ENCODE data around the gene POC1A.
A peak's percentile ranks its signal among the peaks of the same experiment; 100 is the strongest.

POC1A gene

GRCh38 chr3:52061121-52061910 is 92.9 kb downstream of the POC1A start:
- Histone ChIP-seq H3K9ac (ENCODE audit: low read depth, low read length) (no peak overlapping the region), H3K27me3 (ENCODE audit: control insufficient read depth, insufficient read depth, low read length) (peaks cover 16% of the 10 kb centered on the region), H3K4me1 (ENCODE audit: control insufficient read depth, insufficient read depth, low read length) (peaks cover 3% of the 10 kb centered on the region), H3K4me3 (ENCODE audit: low read depth, low read length) (no peak overlapping the region), H3K36me3 (ENCODE audit: control insufficient read depth, insufficient read depth, low read length) (no peaks in the 10 kb centered on the region), H3K9me3 (ENCODE audit: control insufficient read depth, insufficient read depth, low read length) (no peaks in the 10 kb centered on the region)

- Histone ChIP-seq H3K4me3 (ENCODE audit: low read depth, low read length) (no peak overlapping the region), H3K27me3 (ENCODE audit: control insufficient read depth, insufficient read depth, low read length) (peaks cover 16% of the 10 kb centered on the region), H3K9me3 (ENCODE audit: control insufficient read depth, insufficient read depth, low read length) (no peaks in the 10 kb centered on the region), H3K9ac (ENCODE audit: low read depth, low read length) (no peak overlapping the region), H3K4me1 (ENCODE audit: control insufficient read depth, insufficient read depth, low read length) (peaks cover 3% of the 10 kb centered on the region), H3K36me3 (ENCODE audit: control insufficient read depth, insufficient read depth, low read length) (no peaks in the 10 kb centered on the region)
These were observed 94.4 kb downstream of the POC1A start for GRCh38 chr3:52059781-52060180.

- Histone ChIP-seq H3K36me3 (ENCODE audit: control insufficient read depth, insufficient read depth, low read length) (peaks cover 11% of the 10 kb centered on the region), H3K27me3 (ENCODE audit: control insufficient read depth, insufficient read depth, low read length) (peaks cover 16% of the 10 kb centered on the region), H3K4me3 (ENCODE audit: low read depth, low read length) (peak overlapping the region; percentile 43), H3K4me1 (ENCODE audit: control insufficient read depth, insufficient read depth, low read length) (peaks cover 9% of the 10 kb centered on the region), H3K9me3 (ENCODE audit: control insufficient read depth, insufficient read depth, low read length) (no peaks in the 10 kb centered on the region), H3K9ac (ENCODE audit: low read depth, low read length) (peak overlapping the region; percentile 48)
These were observed 96.3 kb downstream of the POC1A start for GRCh38 chr3:52057812-52058495.

GRCh38 chr3:52056968-52057811 is 97.0 kb downstream of the POC1A start:
- peak overlapping the region; percentile 90 for H3K4me3 ChIP-seq (ENCODE audit: low read depth, low read length)
- H3K9ac ChIP-seq (ENCODE audit: low read depth, low read length): peak overlapping the region; percentile 48
- peaks cover 14% of the 10 kb centered on the region for H3K36me3 ChIP-seq (ENCODE audit: control insufficient read depth, insufficient read depth, low read length)
- H3K4me1 ChIP-seq (ENCODE audit: control insufficient read depth, insufficient read depth, low read length): peaks cover 9% of the 10 kb centered on the region
- H3K27me3 ChIP-seq (ENCODE audit: control insufficient read depth, insufficient read depth, low read length): peaks cover 16% of the 10 kb centered on the region
- no peaks in the 10 kb centered on the region for H3K9me3 ChIP-seq (ENCODE audit: control insufficient read depth, insufficient read depth, low read length)

DNA sequence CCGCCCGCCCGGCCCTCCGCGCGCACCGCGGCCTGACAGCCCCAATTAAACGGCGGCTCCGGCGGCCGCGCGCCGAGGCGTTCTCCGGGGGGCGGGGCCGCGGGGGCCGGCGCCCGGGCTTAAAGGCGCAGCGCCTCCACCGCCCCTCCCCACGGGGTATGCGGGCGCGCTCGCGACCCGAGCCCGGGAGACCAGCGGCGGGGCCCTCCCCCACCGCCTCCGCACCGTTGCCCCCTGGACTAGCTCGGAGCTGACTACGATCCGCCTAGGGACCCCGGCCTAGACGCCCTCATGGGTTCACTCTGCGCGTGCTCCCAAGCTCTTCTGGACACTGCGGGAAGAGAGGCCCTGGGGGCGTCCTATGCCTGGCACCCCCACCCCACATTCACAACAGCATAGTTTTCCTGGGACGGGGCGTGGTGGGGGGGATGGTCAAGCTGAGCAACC is 97.7 kb downstream of the POC1A start, which contains the start of gene DUSP7:
Gene DUSP7, minus strand, starts transcription at position 51 of the 447 bp plus-strand sequence. CDS start 205 bp downstream, outside the sequence.
- Histone ChIP-seq H3K9ac (ENCODE audit: low read depth, low read length) (peak within 1 kb of the TSS; percentile 76), H3K4me1 (ENCODE audit: control insufficient read depth, insufficient read depth, low read length) (peaks cover 9% of the 10 kb centered on the region), H3K9me3 (ENCODE audit: control insufficient read depth, insufficient read depth, low read length) (no peaks in the 10 kb centered on the region), H3K36me3 (ENCODE audit: control insufficient read depth, insufficient read depth, low read length) (peaks cover 20% of the 10 kb centered on the region), H3K4me3 (ENCODE audit: low read depth, low read length) (peak within 1 kb of the TSS; percentile 90), H3K27me3 (ENCODE audit: control insufficient read depth, insufficient read depth, low read length) (peaks cover 16% of the 10 kb centered on the region)

GRCh38 chr3:52055537-52056351 is 98.5 kb downstream of the POC1A start:
- H3K4me1 ChIP-seq (ENCODE audit: control insufficient read depth, insufficient read depth, low read length): peaks cover 9% of the 10 kb centered on the region
- peak overlapping the region; percentile 78 for H3K4me3 ChIP-seq (ENCODE audit: low read depth, low read length)
- H3K9me3 ChIP-seq (ENCODE audit: control insufficient read depth, insufficient read depth, low read length): no peaks in the 10 kb centered on the region
- peak overlapping the region; percentile 76 for H3K9ac ChIP-seq (ENCODE audit: low read depth, low read length)
- H3K27me3 ChIP-seq (ENCODE audit: control insufficient read depth, insufficient read depth, low read length): peaks cover 16% of the 10 kb centered on the region
- peaks cover 28% of the 10 kb centered on the region for H3K36me3 ChIP-seq (ENCODE audit: control insufficient read depth, insufficient read depth, low read length)

- Histone ChIP-seq H3K4me3 (ENCODE audit: low read depth, low read length) (peak overlapping the region; percentile 78), H3K27me3 (ENCODE audit: control insufficient read depth, insufficient read depth, low read length) (peaks cover 16% of the 10 kb centered on the region), H3K9ac (ENCODE audit: low read depth, low read length) (peak overlapping the region; percentile 49), H3K9me3 (ENCODE audit: control insufficient read depth, insufficient read depth, low read length) (no peaks in the 10 kb centered on the region), H3K36me3 (ENCODE audit: control insufficient read depth, insufficient read depth, low read length) (peaks cover 33% of the 10 kb centered on the region), H3K4me1 (ENCODE audit: control insufficient read depth, insufficient read depth, low read length) (peaks cover 9% of the 10 kb centered on the region)
These were observed 99.3 kb downstream of the POC1A start for GRCh38 chr3:52054661-52055511.

DNA sequence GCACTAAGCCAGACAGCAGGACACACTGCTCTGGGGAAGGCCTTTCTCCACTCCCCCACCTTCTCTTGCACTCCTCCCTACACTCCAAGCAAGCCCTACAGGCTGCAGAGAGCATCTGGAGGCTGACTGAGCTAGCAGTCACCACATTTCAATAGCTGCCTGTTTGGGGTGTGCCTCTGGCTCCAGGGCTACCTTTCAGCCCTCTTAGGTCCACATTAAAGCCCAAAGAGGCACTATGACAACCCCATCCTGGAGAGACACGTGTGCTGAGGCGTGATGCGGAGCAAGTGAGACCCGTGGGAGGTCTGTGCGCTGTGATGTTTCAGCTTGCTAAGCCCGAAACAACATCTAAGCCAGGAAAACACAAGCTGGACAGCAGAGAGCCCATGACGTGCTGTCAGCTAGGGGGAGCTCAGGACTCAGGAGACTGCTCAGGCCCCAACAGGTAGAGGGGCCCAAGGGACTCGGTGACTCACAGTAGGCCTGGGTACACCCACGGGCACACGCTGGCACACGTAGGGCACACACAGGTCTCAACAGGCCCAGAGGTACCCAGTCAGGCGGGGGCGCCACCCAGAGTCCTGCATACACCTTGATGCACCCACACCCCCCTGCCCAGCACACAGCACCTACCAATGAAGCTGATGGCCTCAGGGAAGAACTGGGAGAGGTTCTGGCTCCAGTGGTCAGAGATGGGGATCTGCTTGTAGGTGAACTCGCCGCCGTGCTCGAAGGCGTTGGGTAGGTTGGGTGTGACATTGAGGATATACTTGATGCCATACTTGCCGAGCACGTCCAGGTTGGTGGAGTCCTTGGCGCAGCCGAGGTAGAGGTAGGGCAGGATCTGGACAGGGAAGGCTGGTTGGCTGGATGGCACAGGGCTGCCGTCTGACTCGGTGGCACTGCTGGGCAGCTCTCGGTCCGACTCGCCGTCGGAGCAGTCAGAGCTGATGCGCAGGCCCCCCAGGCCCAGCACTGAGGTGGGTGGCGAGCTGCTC is 100.6 kb downstream of the POC1A start:
- Histone ChIP-seq H3K36me3 (ENCODE audit: control insufficient read depth, insufficient read depth, low read length) (peaks cover 45% of the 10 kb centered on the region), H3K27me3 (ENCODE audit: control insufficient read depth, insufficient read depth, low read length) (peaks cover 8% of the 10 kb centered on the region), H3K9ac (ENCODE audit: low read depth, low read length) (peak overlapping the region; percentile 16), H3K4me1 (ENCODE audit: control insufficient read depth, insufficient read depth, low read length) (peaks cover 9% of the 10 kb centered on the region), H3K4me3 (ENCODE audit: low read depth, low read length) (peak overlapping the region; percentile 13), H3K9me3 (ENCODE audit: control insufficient read depth, insufficient read depth, low read length) (no peaks in the 10 kb centered on the region)

DNA sequence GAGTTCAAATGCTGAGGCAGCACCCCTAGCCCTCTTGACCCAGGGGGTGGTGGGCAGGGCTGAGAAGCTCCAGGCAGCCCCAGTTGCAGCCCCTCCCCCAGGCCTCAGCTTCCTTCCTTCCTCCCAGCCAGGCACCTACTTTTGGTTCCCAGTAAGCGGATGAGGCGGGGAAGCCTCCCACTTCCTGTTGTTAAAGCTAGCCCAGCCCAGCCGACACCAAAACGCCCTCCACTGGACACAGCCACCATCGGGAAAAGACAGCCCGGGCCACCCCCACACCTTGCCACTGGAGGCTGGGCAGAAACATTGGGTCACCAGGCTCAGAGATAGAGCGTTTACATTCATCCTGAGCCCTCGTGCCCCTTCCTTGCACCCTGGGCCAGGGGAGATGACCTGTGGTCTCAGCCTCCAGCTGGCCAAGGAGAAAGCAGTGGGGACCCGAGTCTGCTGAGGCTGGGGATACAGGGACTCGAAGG is 101.4 kb downstream of the POC1A start:
- Histone ChIP-seq H3K4me3 (ENCODE audit: low read depth, low read length) (no peak overlapping the region), H3K36me3 (ENCODE audit: control insufficient read depth, insufficient read depth, low read length) (peaks cover 48% of the 10 kb centered on the region), H3K9ac (ENCODE audit: low read depth, low read length) (peak overlapping the region; percentile 16)

More for the DNA sequence above, 101.4 kb downstream of the POC1A start:
- Histone ChIP-seq H3K4me1 (ENCODE audit: control insufficient read depth, insufficient read depth, low read length) (peaks cover 9% of the 10 kb centered on the region), H3K27me3 (ENCODE audit: control insufficient read depth, insufficient read depth, low read length) (peaks cover 2% of the 10 kb centered on the region), H3K9me3 (ENCODE audit: control insufficient read depth, insufficient read depth, low read length) (no peaks in the 10 kb centered on the region)
